Kidney (tissue), 14 donors: Measurements from ENCODE around the gene PDGFRB. TPM values are rescaled to one million over a fixed set of nuclear protein-coding genes. Genes with fewer than 3 reads are reported as not detected.

Experiments used
- DNase-seq, 5 donors: peaks; one replicate each; pipeline ENCODE4 v3.0.0-alpha.2; 2013 to 2020
- FAIRE-seq: peaks from 2 replicates; lab custom pipeline; 2012; peaks lifted over from hg19 to GRCh38; lab: Jason Lieb, UNC
- H3K27ac ChIP-seq, 2 donors: one replicate each; pipeline ENCODE4 v1.7.0; 2013; ENCODE audit warnings: low read depth in 2 of 2, low read length in 2 of 2, inconsistent platforms in 1 of 2
- H3K27me3 ChIP-seq: one replicate; pipeline ENCODE4 v1.7.1; 2013; ENCODE audit warnings: low read length, inconsistent platforms; ENCODE audit not compliant: control insufficient read depth, insufficient read depth
- H3K36me3 ChIP-seq, 3 donors: one replicate each; pipeline versions ENCODE4 v1.7.0 to v1.7.1; 2013; ENCODE audit warnings: low read length in 3 of 3, control low read depth in 1 of 3, inconsistent platforms in 1 of 3; ENCODE audit not compliant: insufficient read depth in 3 of 3, control insufficient read depth in 2 of 3
- H3K4me1 ChIP-seq, 3 donors: one replicate each; pipeline versions ENCODE4 v1.7.0 to v1.7.1; 2013; ENCODE audit warnings: low read length in 3 of 3, inconsistent platforms in 1 of 3, low read depth in 1 of 3; ENCODE audit not compliant: control insufficient read depth in 2 of 3, insufficient read depth in 2 of 3
- H3K4me3 ChIP-seq, 3 donors: one replicate each; pipeline versions ENCODE4 v1.7.0 to v1.8.1; 2013; ENCODE audit warnings: low read length in 3 of 3, control low read depth in 1 of 3, inconsistent platforms in 1 of 3
- H3K9ac ChIP-seq, 3 donors: one replicate each; pipeline versions ENCODE4 v1.7.0 to v1.7.1; 2013; ENCODE audit warnings: low read length in 3 of 3, control low read depth in 1 of 3, inconsistent platforms in 1 of 3
- H3K9me3 ChIP-seq, 3 donors: one replicate each; pipeline versions ENCODE4 v1.7.0 to v1.7.1; 2013; ENCODE audit warnings: low read length in 3 of 3, control low read depth in 1 of 3, inconsistent platforms in 1 of 3; ENCODE audit not compliant: control insufficient read depth in 2 of 3, insufficient read depth in 1 of 3
- CTCF ChIP-seq: IDR thresholded peaks from 3 replicates; pipeline ENCODE4 v1.5.1; 2012; ENCODE audit warnings: mild to moderate bottlenecking, moderate library complexity, borderline replicate concordance; ENCODE audit not compliant: insufficient read depth; ENCODE audit errors: extremely low read depth
- intact Hi-C: fragments of 100-400 bp; cut with DNase I; formaldehyde crosslinking; loops from one replicate; pipeline ENCODE4 v1.11.1; 2022
- polyA plus RNA-seq: library from polyadenylated mRNA; stranded (reverse); fragments of 350-450 nt; fragmentation: Illumina TruSeq; extraction: RNeasy Lipid Tissue Mini Kit (QIAGEN cat#74804); gene quantifications from one replicate; pipeline ENCODE4 v1.2.3, GENCODE V29; 2014; ENCODE audit warnings: low read depth, low replicate concordance; ENCODE audit not compliant: insufficient read depth
- total RNA-seq: library from RNA; stranded (reverse); fragmentation: NEBNext Ultra II Directional; extraction: Animal tissue kit (Norgen Biotek cat#: 25700); gene quantifications from one replicate; pipeline ENCODE4 v1.2.1, GENCODE V29; 2021
- donor health status: control.
- donor health status: control.
- donor health status: control.
- donor health status: control.
- donor health status: control.
- donor health status: DM: yes; HTN: yes; CAD: no.
- donor health status: Normal renal cell carcinoma (clear cell type).

Gene PDGFRB
- total and polyA plus RNA-seq, 2 donors from 2014 or later: 50.4 to 104 TPM

GRCh38 chr5:150066901-150067396 lies 88.7 kb downstream of the PDGFRB start:
- Histone ChIP-seq H3K36me3 (no peaks in the 10 kb centered on the region), H3K27ac (no peak overlapping the region), H3K9ac (no peak overlapping the region), H3K4me3 (no peak overlapping the region), H3K9me3 (no peaks in the 10 kb centered on the region), H3K4me1 (peaks cover 0 to 2% (median 0%) of the 10 kb centered on the region in 3 donors), H3K27me3 (no peaks in the 10 kb centered on the region)
- DNase-seq: no peak
- FAIRE-seq: no peak
- intact Hi-C loops: no loop called here
- no peak for TF ChIP-seq CTCF

- H3K27me3 ChIP-seq: no peaks in the 10 kb centered on the region
- no peak overlapping the region for H3K27ac ChIP-seq
- H3K9ac ChIP-seq: no peak overlapping the region
- no peaks in the 10 kb centered on the region for H3K36me3 ChIP-seq
- intact Hi-C loops: no loop called here
- H3K4me3 ChIP-seq: no peak overlapping the region
- no peak for TF ChIP-seq CTCF
- H3K9me3 ChIP-seq: no peaks in the 10 kb centered on the region
- peaks cover 0 to 2% (median 0%) of the 10 kb centered on the region in 3 donors for H3K4me1 ChIP-seq
- FAIRE-seq (no peak), DNase-seq (no peak)
Observed at GRCh38 chr5:150066436-150066835, 89.2 kb downstream of the PDGFRB start.

GRCh38 chr5:150065886-150066285 lies 89.8 kb downstream of the PDGFRB start:
- Histone ChIP-seq H3K36me3 (no peaks in the 10 kb centered on the region), H3K4me3 (no peak overlapping the region), H3K9ac (no peak overlapping the region), H3K9me3 (no peaks in the 10 kb centered on the region), H3K27ac (no peak overlapping the region), H3K27me3 (no peaks in the 10 kb centered on the region), H3K4me1 (peaks cover 0 to 2% (median 0%) of the 10 kb centered on the region in 3 donors)
- no peak for TF ChIP-seq CTCF
- DNase-seq: no peak
- intact Hi-C loops: no loop called here
- FAIRE-seq: no peak

- no peaks in the 10 kb centered on the region for H3K9me3 ChIP-seq
- DNase-seq: no peak
- no peaks in the 10 kb centered on the region for H3K27me3 ChIP-seq
- TF ChIP-seq CTCF: no peak
- no peak overlapping the region for H3K9ac ChIP-seq
- intact Hi-C loops: no loop called here
- H3K4me1 ChIP-seq: peaks cover 0 to 2% (median 0%) of the 10 kb centered on the region in 3 donors
- H3K4me3 ChIP-seq: no peak overlapping the region
- no peak for FAIRE-seq
- H3K36me3 ChIP-seq: no peaks in the 10 kb centered on the region
- H3K27ac ChIP-seq: no peak overlapping the region
Observed at GRCh38 chr5:150065346-150065745, 90.3 kb downstream of the PDGFRB start.
